Activated CD4-positive, alpha-beta T cell treated with anti-CD3 and anti-CD28 coated beads for 36 hours (primary cell): ENCODE results near the gene RAB11FIP4. TPM values are rescaled to one million over a fixed set of nuclear protein-coding genes. Genes with fewer than 3 reads are reported as not detected.
"Not testable (repeated sequence)": the region's sequence is repeated elsewhere in the genome, so short reads cannot be mapped to it uniquely, and the experiment has no call there.

Experiments used
- ATAC-seq: fragments of 200-7000 bp; cut with Tn5 transposase; one replicate; pipeline ENCODE4 v1.10.0; 2021; ENCODE audit warnings: mild to moderate bottlenecking, moderate library complexity
- CTCF ChIA-PET: fragments of 350-600 bp; sonication (Branson Sonifier 250); formaldehyde crosslinking; loops from one replicate; lab custom pipeline; 2021; ENCODE audit warnings: antibody characterized with exemption; lab: Charles Lee
- POLR2A ChIA-PET: fragments of 350-600 bp; sonication (Branson Sonifier 250); formaldehyde crosslinking; loops from one replicate; lab custom pipeline; 2021; ENCODE audit warnings: antibody characterized with exemption, inconsistent platforms; lab: Charles Lee
- DNase-seq: peaks from one replicate; pipeline ENCODE4 v3.0.0-alpha.2; 2020
- H3K27ac Mint-ChIP-seq: one replicate; pipeline ENCODE4 v1.8.0; 2021; ENCODE audit warnings: mixed read lengths
- H3K27me3 Mint-ChIP-seq: one replicate; pipeline ENCODE4 v1.8.0; 2021; ENCODE audit warnings: mixed read lengths
- H3K36me3 Mint-ChIP-seq: one replicate; pipeline ENCODE4 v1.8.0; 2021; ENCODE audit warnings: low read depth, mixed read lengths
- H3K4me1 Mint-ChIP-seq: one replicate; pipeline ENCODE4 v1.8.0; 2021; ENCODE audit warnings: mixed read lengths
- H3K4me3 Mint-ChIP-seq: one replicate; pipeline ENCODE4 v1.8.0; 2021; ENCODE audit warnings: mild to moderate bottlenecking, moderate library complexity, mixed read lengths
- H3K9me3 Mint-ChIP-seq: one replicate; pipeline ENCODE4 v1.8.0; 2021; ENCODE audit warnings: low read depth, mixed read lengths
- intact Hi-C, 2 experiments: fragments of 100-400 bp; cut with DNase I in 1 of 2; cut with micrococcal nuclease in 1 of 2; formaldehyde crosslinking; loops; one replicate each; pipeline versions ENCODE4 v1.14.2 to v1.15.1; 2022 to 2024; cut with DNase I, micrococcal nuclease
- total RNA-seq, 2 experiments: library from RNA; stranded (reverse); gene quantifications; one replicate each; pipeline ENCODE4 v1.2.3, GENCODE V29; 2021

Gene RAB11FIP4
- total RNA-seq, 2 experiments from 2014 or later, result 30.3 to 41.4 TPM

- CTCF ChIA-PET, result interaction anchor here (0.7 to 2.5 kb wide), 23 partner anchors 11 to 403 kb away, joined by 3 to 17 read pairs (median 4); partner anchors contain the start of genes EVI2A and RNF135
- POLR2A ChIA-PET, result no interaction called here
- intact Hi-C loops, result loop anchor here (1.0 to 5.0 kb wide), 7 partner anchors 53 to 401 kb away; partner anchors contain the start of genes EVI2A (in 1 of the 2) and RNF135 (in 1 of the 2)
- Mint-ChIP-seq H3K4me3 (no peak overlapping the region), H3K36me3 (no peaks in the 10 kb centered on the region), H3K27ac (no peak overlapping the region), H3K27me3 (no peaks in the 10 kb centered on the region), H3K4me1 (peaks cover 22% of the 10 kb centered on the region), H3K9me3 (no peaks in the 10 kb centered on the region)
- ATAC-seq (peak; percentile 85), DNase-seq (peak; percentile 27)
Observed at GRCh38 chr17:31373150-31374093, 18.1 kb upstream of the RAB11FIP4 start.

DNA sequence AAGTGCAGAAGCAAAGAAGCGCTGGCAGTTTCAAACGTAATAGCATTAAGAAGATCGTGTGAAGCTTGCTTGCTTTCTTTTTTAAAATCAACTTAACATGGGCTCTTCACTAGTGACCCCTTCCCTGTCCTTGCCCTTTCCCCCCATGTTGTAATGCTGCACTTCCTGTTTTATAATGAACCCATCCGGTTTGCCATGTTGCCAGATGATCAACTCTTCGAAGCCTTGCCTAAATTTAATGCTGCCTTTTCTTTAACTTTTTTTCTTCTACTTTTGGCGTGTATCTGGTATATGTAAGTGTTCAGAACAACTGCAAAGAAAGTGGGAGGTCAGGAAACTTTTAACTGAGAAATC is 17.4 kb upstream of the RAB11FIP4 start:
- ChIA-PET CTCF (interaction anchor here (1.0 to 2.0 kb wide), 4 partner anchors 11 to 274 kb away, joined by 3 to 6 read pairs (median 4); no protein-coding TSS in a partner anchor), POLR2A (no interaction called here)
- H3K4me1 Mint-ChIP-seq, result peaks cover 22% of the 10 kb centered on the region

DNA sequence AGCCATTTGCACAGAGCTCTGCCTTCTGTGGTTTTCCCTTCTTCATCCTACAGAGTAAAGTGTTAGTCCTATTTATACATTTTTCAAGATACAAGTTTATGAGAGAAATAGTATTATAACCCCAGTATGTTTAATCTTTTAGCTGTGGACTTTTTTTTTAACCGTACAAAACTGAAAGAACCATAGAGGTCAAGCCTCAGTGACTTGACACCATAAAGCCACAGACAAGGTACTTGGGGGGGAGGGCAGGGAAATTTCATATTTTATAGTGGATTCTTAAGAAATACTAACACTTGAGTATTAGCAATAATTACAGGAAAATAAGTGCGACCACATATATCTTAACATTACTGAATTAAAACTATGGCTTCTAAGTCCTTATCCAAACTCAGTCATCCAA is 17.0 kb upstream of the RAB11FIP4 start:
- Mint-ChIP-seq H3K9me3 (no peaks in the 10 kb centered on the region), H3K27ac (no peak overlapping the region), H3K36me3 (no peaks in the 10 kb centered on the region), H3K4me1 (peaks cover 22% of the 10 kb centered on the region), H3K4me3 (no peak overlapping the region), H3K27me3 (no peaks in the 10 kb centered on the region)
- ChIA-PET CTCF (interaction anchor here (1.0 to 2.0 kb wide), 4 partner anchors 10 to 275 kb away, joined by 3 to 6 read pairs (median 4); no protein-coding TSS in a partner anchor), POLR2A (no interaction called here)
- intact Hi-C loops, result loop anchor here (5.0 kb wide), 2 partner anchors 362 to 402 kb away; partner anchors contain the start of gene RNF135 (in 1 of the 2)
- no peak for DNase-seq
- no peak for ATAC-seq

More for the DNA sequence above, 17.4 kb upstream of the RAB11FIP4 start:
- intact Hi-C loops, result loop anchor here (5.0 kb wide), 2 partner anchors 362 to 402 kb away; partner anchors contain the start of gene RNF135 (in 1 of the 2)
- no peak for ATAC-seq
- Mint-ChIP-seq H3K4me3 (no peak overlapping the region), H3K9me3 (no peaks in the 10 kb centered on the region), H3K27me3 (no peaks in the 10 kb centered on the region), H3K27ac (no peak overlapping the region), H3K36me3 (no peaks in the 10 kb centered on the region)
- DNase-seq, result no peak

- Mint-ChIP-seq H3K27ac (no peak overlapping the region), H3K27me3 (no peaks in the 10 kb centered on the region), H3K9me3 (no peaks in the 10 kb centered on the region), H3K4me1 (no peaks in the 10 kb centered on the region), H3K36me3 (no peaks in the 10 kb centered on the region), H3K4me3 (no peak overlapping the region)
- POLR2A ChIA-PET, result interaction anchor here (0.6 kb wide), 1 partner anchor 82 kb away, joined by 5 read pairs; no protein-coding TSS in a partner anchor
- ATAC-seq, result no peak
- CTCF ChIA-PET, result interaction anchor here (0.7 to 3.3 kb wide), 3 partner anchors 10 to 223 kb away, joined by 3 to 17 read pairs (median 3); no protein-coding TSS in a partner anchor
- no peak for DNase-seq
- intact Hi-C loops, result no loop called here
Observed at GRCh38 chr17:31378638-31379037, 12.8 kb upstream of the RAB11FIP4 start.

DNA sequence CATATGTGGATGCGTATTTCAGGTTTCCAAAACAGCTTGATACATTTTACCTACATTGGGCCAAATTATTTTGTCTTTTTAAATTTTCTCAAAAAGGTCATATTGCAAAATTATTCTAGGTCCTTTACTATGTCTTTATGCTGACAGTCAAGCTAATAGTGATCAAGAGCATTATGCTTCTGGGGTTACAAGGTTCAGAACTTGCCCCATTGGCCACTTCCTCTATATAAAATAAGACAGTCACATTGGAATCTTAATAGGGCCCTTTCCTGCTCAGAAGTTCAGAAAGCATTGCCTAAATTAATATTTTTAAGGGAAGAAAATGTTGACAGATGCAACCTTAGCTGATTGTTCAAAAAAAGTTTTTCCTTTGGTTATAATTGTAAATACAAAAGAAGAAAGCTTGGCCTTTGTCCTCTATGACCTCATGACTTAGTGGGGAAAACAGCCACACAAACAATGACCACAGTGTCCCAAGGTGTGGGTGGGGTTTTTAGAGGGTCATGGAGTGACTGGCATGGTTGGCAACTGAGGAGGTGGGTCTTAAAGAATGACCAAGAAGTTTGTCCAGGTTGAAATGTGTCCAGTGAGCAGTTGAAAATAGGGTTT is 11.8 kb upstream of the RAB11FIP4 start:
- intact Hi-C loops, result no loop called here
- no peak for ATAC-seq
- no peaks in the 10 kb centered on the region for H3K27me3 Mint-ChIP-seq
- H3K27ac Mint-ChIP-seq, result no peak overlapping the region
- no peak for DNase-seq
- no peak overlapping the region for H3K4me3 Mint-ChIP-seq
- H3K36me3 Mint-ChIP-seq, result no peaks in the 10 kb centered on the region
- no peaks in the 10 kb centered on the region for H3K9me3 Mint-ChIP-seq
- ChIA-PET CTCF (interaction anchor here (0.6 to 3.3 kb wide), 2 partner anchors 9 to 28 kb away, joined by 3 to 17 read pairs; no protein-coding TSS in a partner anchor), POLR2A (no interaction called here)
- H3K4me1 Mint-ChIP-seq, result no peaks in the 10 kb centered on the region

GRCh38 chr17:31381165-31381668 is 10.3 kb upstream of the RAB11FIP4 start:
- H3K27me3 Mint-ChIP-seq, result no peaks in the 10 kb centered on the region
- DNase-seq (no peak), ATAC-seq (no peak)
- no peak overlapping the region for H3K27ac Mint-ChIP-seq
- intact Hi-C loops, result no loop called here
- no peak overlapping the region for H3K4me3 Mint-ChIP-seq
- ChIA-PET CTCF (no interaction called here), POLR2A (no interaction called here)
- no peaks in the 10 kb centered on the region for H3K36me3 Mint-ChIP-seq
- H3K9me3 Mint-ChIP-seq, result no peaks in the 10 kb centered on the region
- H3K4me1 Mint-ChIP-seq, result no peaks in the 10 kb centered on the region

DNA sequence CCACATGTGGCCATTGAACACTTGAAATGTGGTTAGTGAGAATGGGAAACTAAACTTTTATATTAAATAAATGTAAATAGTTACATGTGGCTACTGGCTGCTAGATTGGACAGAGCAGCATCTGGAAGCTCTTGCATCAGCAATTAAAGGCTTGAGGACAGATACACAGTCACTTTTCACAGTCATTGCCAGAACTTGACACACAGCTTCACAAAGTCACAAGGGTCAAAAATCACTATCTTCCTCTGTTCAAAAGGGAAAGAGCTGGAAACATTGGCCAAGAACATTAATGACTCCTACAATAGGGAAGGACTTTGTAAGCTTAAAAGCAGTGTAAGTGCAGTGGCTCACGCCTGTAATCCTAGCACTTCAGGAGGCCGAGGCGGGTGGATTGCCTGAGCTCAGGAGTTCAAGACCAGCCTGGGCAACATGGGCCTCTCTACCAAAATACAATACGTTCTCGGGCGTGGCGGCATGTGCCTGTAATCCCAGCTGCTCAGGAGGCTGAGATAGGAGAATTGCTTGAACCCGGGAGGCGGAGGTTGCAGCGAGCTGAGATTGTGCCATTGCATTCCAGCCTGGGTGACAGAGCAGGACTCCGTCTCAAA is 8.7 kb upstream of the RAB11FIP4 start:
- DNase-seq, intact Hi-C loops: not testable (repeated sequence)
- POLR2A ChIA-PET, result interaction anchor here (0.6 kb wide), 1 partner anchor 80 kb away, joined by 5 read pairs; no protein-coding TSS in a partner anchor

DNA sequence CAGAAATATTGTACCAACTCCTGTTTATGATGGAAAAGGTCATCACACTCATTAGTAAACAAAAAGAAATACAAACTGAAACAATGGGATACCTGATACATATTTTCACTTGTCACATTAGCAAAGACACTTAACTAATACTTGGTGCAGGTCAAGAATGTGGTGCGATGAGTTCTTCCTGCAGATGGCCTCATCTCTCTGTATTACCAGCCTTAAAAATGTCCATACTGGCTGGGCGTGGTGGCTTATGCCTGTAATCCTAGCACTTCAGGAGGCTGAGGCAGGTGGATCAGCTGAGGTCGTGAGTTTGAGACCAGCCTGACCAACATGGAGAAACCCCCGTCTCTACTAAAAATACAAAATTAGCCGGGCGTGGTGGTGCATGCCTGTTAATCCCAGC is 8.0 kb upstream of the RAB11FIP4 start:
- POLR2A ChIA-PET, ATAC-seq, intact Hi-C loops, DNase-seq, H3K4me3 Mint-ChIP-seq, H3K36me3 Mint-ChIP-seq, H3K9me3 Mint-ChIP-seq, H3K4me1 Mint-ChIP-seq, H3K27me3 Mint-ChIP-seq, H3K27ac Mint-ChIP-seq: not testable (repeated sequence)
- CTCF ChIA-PET, result interaction anchor here (0.7 to 1.5 kb wide), 2 partner anchors 12 to 329 kb away, joined by 3 read pairs; no protein-coding TSS in a partner anchor

More for the DNA sequence above, 8.7 kb upstream of the RAB11FIP4 start:
- ATAC-seq, H3K36me3 Mint-ChIP-seq, H3K27me3 Mint-ChIP-seq, H3K9me3 Mint-ChIP-seq, H3K4me1 Mint-ChIP-seq, H3K4me3 Mint-ChIP-seq, H3K27ac Mint-ChIP-seq: not testable (repeated sequence)
- CTCF ChIA-PET, result interaction anchor here (0.6 to 1.5 kb wide), 5 partner anchors 11 to 329 kb away, joined by 3 read pairs; no protein-coding TSS in a partner anchor

DNA sequence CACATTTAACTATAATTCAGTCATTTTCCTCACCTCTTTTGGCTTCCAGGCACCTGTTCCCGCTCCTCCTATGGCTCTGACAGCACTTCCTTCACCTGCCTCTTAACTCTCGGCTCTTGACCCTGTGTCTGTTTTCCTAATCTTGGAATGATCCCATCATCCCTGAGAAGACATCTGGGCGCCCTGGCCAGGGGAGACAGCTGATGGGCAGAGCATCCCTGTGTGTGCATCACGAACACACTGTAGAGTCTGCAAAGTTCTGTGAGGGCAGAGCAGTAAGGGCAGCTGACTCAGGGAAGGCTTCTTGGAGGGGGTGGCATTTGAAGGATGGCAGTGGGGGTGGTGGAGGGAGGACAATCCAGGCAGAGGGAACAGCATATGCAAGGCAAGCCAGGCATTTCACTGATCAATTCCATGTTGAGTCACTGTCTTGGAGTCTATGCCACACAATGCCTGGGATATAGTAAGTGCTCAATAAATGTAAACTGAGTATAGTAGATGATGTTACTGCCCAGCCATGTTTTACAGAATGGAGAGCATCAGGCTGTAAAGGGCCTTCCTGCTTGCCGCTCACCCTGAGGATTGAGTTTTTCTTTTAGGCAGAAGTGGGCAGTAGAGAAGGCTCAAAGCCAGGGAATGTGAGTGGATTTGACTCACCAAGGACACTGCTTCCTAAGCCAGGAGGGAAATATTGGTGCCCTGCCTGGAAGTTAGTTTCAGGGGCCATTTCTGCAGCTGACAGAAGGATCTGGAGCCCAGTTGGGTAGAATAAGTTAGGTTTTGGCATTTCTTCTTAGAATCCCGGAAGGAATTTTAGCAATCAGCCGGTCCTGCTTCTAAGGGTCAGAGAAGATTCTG is 5.8 kb upstream of the RAB11FIP4 start:
- no peaks in the 10 kb centered on the region for H3K36me3 Mint-ChIP-seq
- ChIA-PET POLR2A (no interaction called here), CTCF (interaction anchor here (0.8 to 2.0 kb wide), 4 partner anchors 11 to 149 kb away, joined by 3 to 6 read pairs (median 4); no protein-coding TSS in a partner anchor)
- H3K4me3 Mint-ChIP-seq, result no peak overlapping the region
- DNase-seq (no peak), ATAC-seq (no peak)
- intact Hi-C loops, result no loop called here
- H3K9me3 Mint-ChIP-seq, result no peaks in the 10 kb centered on the region
- no peak overlapping the region for H3K27ac Mint-ChIP-seq
- H3K27me3 Mint-ChIP-seq, result peaks cover 9% of the 10 kb centered on the region
- no peaks in the 10 kb centered on the region for H3K4me1 Mint-ChIP-seq

- ChIA-PET POLR2A (no interaction called here), CTCF (interaction anchor here (0.8 kb wide), 1 partner anchor 11 kb away, joined by 3 read pairs; no protein-coding TSS in a partner anchor)
- Mint-ChIP-seq H3K36me3 (no peaks in the 10 kb centered on the region), H3K4me3 (no peak overlapping the region), H3K9me3 (no peaks in the 10 kb centered on the region), H3K27me3 (peaks cover 9% of the 10 kb centered on the region), H3K27ac (no peak overlapping the region), H3K4me1 (no peaks in the 10 kb centered on the region)
- DNase-seq (no peak), ATAC-seq (no peak)
- intact Hi-C loops, result no loop called here
Observed at GRCh38 chr17:31386542-31387075, 4.9 kb upstream of the RAB11FIP4 start.
